ENCODE data around the gene PRKACG.

- no peak for TF ChIP-seq CTCF (IDR thresholded peaks at IDR 0.05; ENCODE audit: low read depth, low read length)
- TF ChIP-seq EZH2phosphoT487 (IDR thresholded peaks at IDR 0.05; ENCODE audit: low read depth), result no peak
These were observed 1.1 kb downstream of the PRKACG start for GRCh38 chr9:69012696-69013381.
